ENCODE data around the gene DGKD.

DGKD gene

DNA sequence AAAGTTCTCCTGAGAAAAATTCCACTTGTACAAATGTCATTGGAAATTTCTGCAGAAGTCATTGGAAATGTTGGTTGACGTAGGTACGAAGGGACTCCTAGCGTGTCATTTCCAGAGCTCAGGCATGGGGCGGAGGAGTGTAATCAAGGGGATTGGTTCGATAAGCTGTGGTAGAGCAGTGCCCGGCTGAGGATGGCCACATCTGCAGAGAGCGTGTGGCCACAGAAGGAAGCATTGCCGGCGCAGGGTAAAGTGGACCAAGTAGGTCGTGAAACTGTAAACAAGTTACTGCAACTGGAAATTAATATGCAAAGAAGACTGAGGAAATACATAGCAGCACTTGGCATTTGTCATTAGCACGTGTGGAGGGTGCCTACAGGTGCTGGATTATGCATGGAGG is 101.8 kb downstream of the DGKD start:
- H3K4me3 ChIP-seq (ENCODE audit: low read depth, low read length) = no peak overlapping the region
- no peaks in the 10 kb centered on the region for H3K4me1 ChIP-seq (ENCODE audit: control insufficient read depth, insufficient read depth, low read length)
- H3K9me3 ChIP-seq (ENCODE audit: control insufficient read depth, insufficient read depth, low read length) = no peaks in the 10 kb centered on the region
- peaks cover 30% of the 10 kb centered on the region for H3K36me3 ChIP-seq (ENCODE audit: control insufficient read depth, insufficient read depth, low read length)
- H3K27ac ChIP-seq (ENCODE audit: low read depth, low read length) = no peak overlapping the region
- H3K9ac ChIP-seq (ENCODE audit: low read depth, low read length) = no peak overlapping the region
- H3K27me3 ChIP-seq (ENCODE audit: control insufficient read depth, insufficient read depth, low read length) = no peaks in the 10 kb centered on the region

DNA sequence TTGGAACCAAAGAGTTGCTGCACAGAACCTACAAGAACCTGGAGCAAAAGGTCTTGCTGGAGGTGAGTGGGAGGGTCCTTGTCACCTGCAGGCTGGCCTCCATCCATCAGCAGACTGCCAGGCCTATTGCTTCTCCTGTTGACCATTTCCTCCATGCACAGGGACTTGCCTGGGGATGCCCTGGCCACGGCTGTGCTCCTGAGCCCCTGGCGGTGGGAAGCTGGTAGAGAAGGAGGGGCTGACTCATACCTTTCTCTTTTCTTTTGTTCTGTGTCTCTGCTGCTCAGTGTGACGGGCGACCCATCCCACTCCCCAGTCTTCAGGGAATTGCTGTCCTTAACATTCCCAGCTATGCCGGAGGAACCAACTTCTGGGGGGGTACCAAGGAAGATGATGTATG is 102.6 kb downstream of the DGKD start:
- peaks cover 25% of the 10 kb centered on the region for H3K36me3 ChIP-seq (ENCODE audit: control insufficient read depth, insufficient read depth, low read length)

DNA sequence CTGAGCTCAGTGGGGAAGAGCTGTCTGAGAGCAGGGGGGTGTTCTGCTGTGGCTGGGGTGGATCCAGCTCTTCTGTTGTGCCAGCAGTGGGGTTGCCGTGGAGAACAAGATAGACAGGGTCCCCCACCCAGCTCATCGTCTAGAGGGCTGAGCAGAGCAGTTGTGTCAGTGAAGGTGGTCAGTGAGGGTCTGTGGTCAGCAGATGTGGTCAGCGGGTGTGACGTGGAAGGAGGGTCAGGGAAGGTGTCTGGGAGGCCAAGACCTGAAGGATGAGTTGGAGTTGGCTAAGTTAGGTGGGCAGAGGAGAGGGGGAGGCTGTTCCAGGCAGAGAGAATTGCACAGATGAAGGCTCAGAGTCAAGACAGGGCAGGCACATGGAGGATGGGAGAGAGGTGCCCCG is 103.1 kb downstream of the DGKD start:
- no peaks in the 10 kb centered on the region for H3K27me3 ChIP-seq (ENCODE audit: control insufficient read depth, insufficient read depth, low read length)
- H3K4me3 ChIP-seq (ENCODE audit: low read depth, low read length) = no peak overlapping the region
- no peak overlapping the region for H3K27ac ChIP-seq (ENCODE audit: low read depth, low read length)
- H3K4me1 ChIP-seq (ENCODE audit: control insufficient read depth, insufficient read depth, low read length) = no peaks in the 10 kb centered on the region
- peaks cover 20% of the 10 kb centered on the region for H3K36me3 ChIP-seq (ENCODE audit: control insufficient read depth, insufficient read depth, low read length)
- no peak overlapping the region for H3K9ac ChIP-seq (ENCODE audit: low read depth, low read length)
- H3K9me3 ChIP-seq (ENCODE audit: control insufficient read depth, insufficient read depth, low read length) = no peaks in the 10 kb centered on the region

More for the DNA sequence above, 102.6 kb downstream of the DGKD start:
- Histone ChIP-seq H3K4me1 (ENCODE audit: control insufficient read depth, insufficient read depth, low read length) (no peaks in the 10 kb centered on the region), H3K27me3 (ENCODE audit: control insufficient read depth, insufficient read depth, low read length) (no peaks in the 10 kb centered on the region), H3K9ac (ENCODE audit: low read depth, low read length) (no peak overlapping the region), H3K27ac (ENCODE audit: low read depth, low read length) (no peak overlapping the region), H3K9me3 (ENCODE audit: control insufficient read depth, insufficient read depth, low read length) (no peaks in the 10 kb centered on the region), H3K4me3 (ENCODE audit: low read depth, low read length) (no peak overlapping the region)

DNA sequence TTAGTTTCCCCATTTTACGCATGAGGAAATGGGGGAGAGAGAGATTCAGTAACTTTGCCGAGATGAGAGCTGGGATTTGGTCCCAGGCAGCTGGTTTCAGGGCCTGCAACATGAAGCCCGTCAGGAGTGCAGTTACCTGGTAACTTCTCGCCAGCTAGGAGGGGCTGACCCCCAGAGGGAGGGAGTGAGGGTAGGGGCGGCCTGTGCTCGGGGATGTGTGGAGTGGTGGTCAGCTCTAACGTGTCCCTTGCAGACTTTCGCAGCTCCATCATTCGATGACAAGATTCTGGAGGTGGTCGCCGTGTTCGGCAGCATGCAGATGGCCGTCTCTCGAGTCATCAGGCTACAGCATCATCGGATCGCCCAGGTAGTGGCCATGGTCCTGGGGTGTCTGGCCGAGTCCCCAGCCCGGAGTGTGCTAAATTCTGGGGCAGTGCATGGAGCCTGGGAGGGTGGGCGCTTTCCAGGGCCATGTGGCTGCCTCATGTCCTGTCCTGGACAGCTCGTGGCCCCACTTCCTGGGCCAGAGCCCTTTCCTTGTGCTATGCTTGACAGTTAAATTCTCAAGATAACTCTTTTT is 103.8 kb downstream of the DGKD start:
- Histone ChIP-seq H3K4me3 (ENCODE audit: low read depth, low read length) (no peak overlapping the region), H3K27ac (ENCODE audit: low read depth, low read length) (no peak overlapping the region), H3K9ac (ENCODE audit: low read depth, low read length) (no peak overlapping the region), H3K9me3 (ENCODE audit: control insufficient read depth, insufficient read depth, low read length) (no peaks in the 10 kb centered on the region), H3K27me3 (ENCODE audit: control insufficient read depth, insufficient read depth, low read length) (no peaks in the 10 kb centered on the region), H3K4me1 (ENCODE audit: control insufficient read depth, insufficient read depth, low read length) (no peaks in the 10 kb centered on the region), H3K36me3 (ENCODE audit: control insufficient read depth, insufficient read depth, low read length) (peaks cover 26% of the 10 kb centered on the region)

DNA sequence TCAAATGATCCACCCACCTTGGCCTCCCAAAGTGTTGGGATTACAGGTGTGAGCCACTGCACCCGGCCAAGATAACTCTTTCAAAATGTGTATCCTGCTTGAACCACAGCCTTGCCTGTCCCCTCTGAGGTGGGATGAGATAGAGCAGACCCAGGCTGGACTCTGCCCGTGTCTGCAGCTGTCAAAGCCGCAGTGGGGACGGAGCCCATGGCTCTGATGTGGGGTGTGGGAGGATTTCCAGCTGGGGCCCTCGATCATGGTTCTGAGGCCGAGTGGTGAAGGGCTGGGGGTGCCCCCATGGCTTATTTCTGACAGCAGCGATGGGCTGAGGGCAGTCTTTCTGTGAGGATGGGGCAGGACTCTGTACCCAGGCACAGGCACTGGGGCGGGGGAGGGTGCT is 104.5 kb downstream of the DGKD start:
- Histone ChIP-seq H3K4me1 (ENCODE audit: control insufficient read depth, insufficient read depth, low read length) (no peaks in the 10 kb centered on the region), H3K27ac (ENCODE audit: low read depth, low read length) (no peak overlapping the region), H3K9ac (ENCODE audit: low read depth, low read length) (no peak overlapping the region), H3K4me3 (ENCODE audit: low read depth, low read length) (no peak overlapping the region), H3K9me3 (ENCODE audit: control insufficient read depth, insufficient read depth, low read length) (no peaks in the 10 kb centered on the region), H3K27me3 (ENCODE audit: control insufficient read depth, insufficient read depth, low read length) (no peaks in the 10 kb centered on the region), H3K36me3 (ENCODE audit: control insufficient read depth, insufficient read depth, low read length) (peaks cover 31% of the 10 kb centered on the region)

DNA sequence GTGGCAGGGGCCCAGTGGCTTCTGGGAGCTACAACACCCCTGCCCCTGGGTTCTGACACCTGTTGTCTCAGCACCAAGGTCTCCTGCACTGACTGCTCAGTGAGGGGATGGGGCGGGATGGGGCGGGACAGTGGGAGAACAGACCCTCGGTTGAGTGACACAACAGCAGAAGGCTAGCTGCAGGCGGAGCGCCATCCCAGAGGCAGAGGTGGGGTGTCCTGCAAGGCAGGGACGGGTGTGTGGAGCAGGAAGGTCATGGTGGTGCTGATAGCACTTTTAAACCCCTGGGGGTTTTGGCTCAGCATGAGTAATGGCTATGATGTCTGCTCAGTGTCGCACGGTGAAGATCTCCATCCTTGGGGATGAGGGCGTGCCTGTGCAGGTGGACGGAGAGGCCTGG is 105.1 kb downstream of the DGKD start:
- peaks cover 31% of the 10 kb centered on the region for H3K36me3 ChIP-seq (ENCODE audit: control insufficient read depth, insufficient read depth, low read length)
- no peak overlapping the region for H3K9ac ChIP-seq (ENCODE audit: low read depth, low read length)
- H3K4me1 ChIP-seq (ENCODE audit: control insufficient read depth, insufficient read depth, low read length) = no peaks in the 10 kb centered on the region
- H3K27me3 ChIP-seq (ENCODE audit: control insufficient read depth, insufficient read depth, low read length) = no peaks in the 10 kb centered on the region
- no peak overlapping the region for H3K4me3 ChIP-seq (ENCODE audit: low read depth, low read length)
- no peaks in the 10 kb centered on the region for H3K9me3 ChIP-seq (ENCODE audit: control insufficient read depth, insufficient read depth, low read length)
- no peak overlapping the region for H3K27ac ChIP-seq (ENCODE audit: low read depth, low read length)

DNA sequence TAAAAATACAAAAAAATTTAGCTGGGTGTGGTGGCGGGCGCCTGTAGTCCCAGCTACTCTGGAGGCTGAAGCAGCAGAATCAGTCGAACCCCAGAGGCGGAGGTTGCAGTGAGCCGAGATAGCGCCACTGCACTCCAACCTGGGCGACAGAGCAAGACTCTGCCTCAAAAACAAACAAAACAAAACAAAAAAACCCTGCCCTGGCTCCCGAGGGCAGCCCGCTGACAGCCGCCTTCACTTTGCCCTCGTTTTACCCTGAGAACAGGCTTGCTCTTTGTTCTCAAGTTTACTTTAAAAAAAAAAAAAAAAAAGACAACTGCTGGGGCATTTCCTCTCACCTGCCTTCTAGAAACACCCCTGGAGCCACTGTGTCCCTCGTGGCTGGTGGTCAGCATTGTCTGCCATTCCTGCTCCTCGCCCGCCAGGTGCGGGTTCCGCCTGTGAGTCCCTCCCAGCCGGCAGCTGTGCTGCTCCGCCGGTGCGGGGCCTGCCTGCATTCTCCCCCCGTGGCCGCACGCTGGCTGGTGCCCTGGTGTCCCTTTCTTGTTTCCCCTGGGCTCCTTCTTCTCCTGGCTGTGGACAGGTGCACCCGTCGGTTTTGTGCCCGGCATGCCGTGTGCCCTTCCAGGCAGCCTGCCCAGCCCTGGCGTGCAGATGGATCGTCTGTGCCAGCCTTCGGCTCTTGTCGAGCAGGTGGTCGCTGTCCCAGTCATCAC is 106.6 kb downstream of the DGKD start:
- Histone ChIP-seq H3K9ac (ENCODE audit: low read depth, low read length) (no peak overlapping the region), H3K4me1 (ENCODE audit: control insufficient read depth, insufficient read depth, low read length) (no peaks in the 10 kb centered on the region), H3K27me3 (ENCODE audit: control insufficient read depth, insufficient read depth, low read length) (no peaks in the 10 kb centered on the region), H3K36me3 (ENCODE audit: control insufficient read depth, insufficient read depth, low read length) (peaks cover 29% of the 10 kb centered on the region), H3K27ac (ENCODE audit: low read depth, low read length) (no peak overlapping the region), H3K9me3 (ENCODE audit: control insufficient read depth, insufficient read depth, low read length) (no peaks in the 10 kb centered on the region), H3K4me3 (ENCODE audit: low read depth, low read length) (no peak overlapping the region)

DNA sequence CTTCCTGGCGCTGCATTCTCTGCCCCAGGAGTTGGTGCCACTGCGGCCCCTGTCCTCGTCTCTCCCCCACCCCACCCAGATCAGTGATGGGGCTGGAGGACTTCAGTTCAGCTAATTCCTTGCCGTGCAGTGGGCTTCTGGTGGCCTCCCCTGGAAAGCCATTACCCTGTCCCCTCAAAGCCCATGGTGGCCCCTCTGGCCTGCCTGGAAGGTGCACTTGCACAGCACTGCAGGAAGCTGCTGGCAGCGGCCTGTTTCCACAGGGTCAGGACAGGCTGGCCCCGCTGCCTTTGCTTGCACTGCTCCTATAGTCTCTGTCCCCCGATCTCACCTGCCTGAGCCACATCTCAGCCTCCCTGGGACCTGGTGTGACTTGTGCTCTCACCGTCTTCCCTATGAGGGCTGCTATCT is 107.2 kb downstream of the DGKD start:
- Histone ChIP-seq H3K27me3 (ENCODE audit: control insufficient read depth, insufficient read depth, low read length) (no peaks in the 10 kb centered on the region), H3K4me1 (ENCODE audit: control insufficient read depth, insufficient read depth, low read length) (no peaks in the 10 kb centered on the region), H3K27ac (ENCODE audit: low read depth, low read length) (no peak overlapping the region), H3K9ac (ENCODE audit: low read depth, low read length) (no peak overlapping the region), H3K4me3 (ENCODE audit: low read depth, low read length) (no peak overlapping the region), H3K9me3 (ENCODE audit: control insufficient read depth, insufficient read depth, low read length) (no peaks in the 10 kb centered on the region), H3K36me3 (ENCODE audit: control insufficient read depth, insufficient read depth, low read length) (peaks cover 29% of the 10 kb centered on the region)

DNA sequence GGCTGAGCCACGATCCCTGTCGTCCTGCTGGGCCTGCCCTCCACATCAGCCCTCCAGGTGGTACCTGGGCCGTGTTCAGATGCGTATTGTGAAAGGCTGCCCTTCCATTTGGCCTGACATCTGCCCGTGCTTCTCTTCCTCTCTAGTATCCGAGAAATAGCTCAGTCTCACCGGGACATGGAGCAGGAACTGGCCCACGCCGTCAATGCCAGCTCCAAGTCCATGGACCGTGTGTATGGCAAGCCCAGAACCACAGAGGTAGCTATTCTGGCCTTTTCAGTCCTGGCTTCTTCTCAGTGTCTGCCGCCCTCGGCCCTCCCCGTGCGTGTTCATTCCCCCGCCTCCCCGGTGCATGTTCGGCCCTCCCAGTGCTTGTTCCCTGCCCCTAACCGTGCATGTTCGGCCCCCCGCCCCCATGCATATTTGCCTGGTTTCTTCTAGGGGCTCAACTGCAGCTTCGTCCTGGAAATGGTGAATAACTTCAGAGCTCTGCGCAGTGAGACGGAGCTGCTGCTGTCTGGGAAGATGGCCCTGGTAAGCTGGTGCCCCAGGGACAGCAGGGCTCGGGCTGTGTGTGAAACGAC is 108.0 kb downstream of the DGKD start:
- Histone ChIP-seq H3K4me1 (ENCODE audit: control insufficient read depth, insufficient read depth, low read length) (no peaks in the 10 kb centered on the region), H3K27me3 (ENCODE audit: control insufficient read depth, insufficient read depth, low read length) (no peaks in the 10 kb centered on the region), H3K9ac (ENCODE audit: low read depth, low read length) (no peak overlapping the region), H3K9me3 (ENCODE audit: control insufficient read depth, insufficient read depth, low read length) (no peaks in the 10 kb centered on the region), H3K27ac (ENCODE audit: low read depth, low read length) (no peak overlapping the region), H3K4me3 (ENCODE audit: low read depth, low read length) (no peak overlapping the region), H3K36me3 (ENCODE audit: control insufficient read depth, insufficient read depth, low read length) (peaks cover 37% of the 10 kb centered on the region)

DNA sequence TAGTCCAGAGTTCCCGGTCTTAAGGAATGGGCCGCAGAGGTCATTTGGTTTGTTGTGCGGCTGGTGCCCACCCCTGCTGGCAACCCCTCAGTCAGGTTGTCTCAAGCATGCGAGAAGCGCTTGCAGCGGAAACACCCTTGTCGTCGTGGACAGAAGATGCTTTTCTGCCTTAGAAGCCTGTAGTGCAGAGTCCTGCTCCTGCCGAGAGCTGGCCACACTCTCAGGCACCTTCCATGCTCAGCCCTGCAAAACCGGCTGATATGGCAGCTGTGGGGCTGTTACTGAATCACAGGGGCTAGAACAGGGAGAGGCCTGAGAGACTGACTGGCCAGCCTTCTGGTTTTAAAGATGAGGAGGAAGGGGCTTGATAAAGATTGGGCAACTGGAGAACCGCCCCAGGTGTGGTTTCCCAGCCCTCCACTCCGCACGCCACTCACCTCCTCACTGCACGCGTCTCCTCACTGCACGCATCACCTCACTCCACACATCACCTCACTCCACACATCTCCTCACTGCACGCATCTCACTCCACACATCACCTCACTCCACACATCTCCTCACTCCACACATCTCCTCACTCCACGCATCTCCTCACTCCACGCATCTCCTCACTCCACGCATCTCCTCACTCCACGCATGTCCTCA is 108.7 kb downstream of the DGKD start:
- no peaks in the 10 kb centered on the region for H3K9me3 ChIP-seq (ENCODE audit: control insufficient read depth, insufficient read depth, low read length)
- H3K4me1 ChIP-seq (ENCODE audit: control insufficient read depth, insufficient read depth, low read length) = no peaks in the 10 kb centered on the region
- H3K9ac ChIP-seq (ENCODE audit: low read depth, low read length) = no peak overlapping the region
- no peaks in the 10 kb centered on the region for H3K27me3 ChIP-seq (ENCODE audit: control insufficient read depth, insufficient read depth, low read length)
- peaks cover 33% of the 10 kb centered on the region for H3K36me3 ChIP-seq (ENCODE audit: control insufficient read depth, insufficient read depth, low read length)
- H3K4me3 ChIP-seq (ENCODE audit: low read depth, low read length) = no peak overlapping the region
- H3K27ac ChIP-seq (ENCODE audit: low read depth, low read length) = no peak overlapping the region

DNA sequence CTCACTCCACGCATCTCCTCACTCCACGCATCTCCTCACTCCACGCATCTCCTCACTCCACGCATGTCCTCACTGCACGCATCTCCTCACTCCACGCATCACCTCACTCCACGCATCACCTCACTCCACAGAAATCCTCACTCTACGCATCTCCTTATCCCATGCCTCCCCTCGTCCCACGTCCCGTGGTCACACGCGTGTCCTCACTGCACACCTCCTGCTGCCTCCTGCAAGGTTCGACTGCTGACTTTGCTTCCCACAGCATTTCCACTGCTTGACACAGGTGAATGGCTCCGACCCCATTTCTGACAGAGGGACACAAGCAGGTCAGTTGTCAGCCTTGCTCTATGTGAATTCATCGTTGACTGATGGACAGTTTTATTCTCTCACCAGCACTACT is 109.3 kb downstream of the DGKD start:
- Histone ChIP-seq H3K4me1 (ENCODE audit: control insufficient read depth, insufficient read depth, low read length) (no peaks in the 10 kb centered on the region), H3K27ac (ENCODE audit: low read depth, low read length) (no peak overlapping the region), H3K4me3 (ENCODE audit: low read depth, low read length) (no peak overlapping the region), H3K9ac (ENCODE audit: low read depth, low read length) (no peak overlapping the region), H3K27me3 (ENCODE audit: control insufficient read depth, insufficient read depth, low read length) (no peaks in the 10 kb centered on the region), H3K9me3 (ENCODE audit: control insufficient read depth, insufficient read depth, low read length) (no peaks in the 10 kb centered on the region), H3K36me3 (ENCODE audit: control insufficient read depth, insufficient read depth, low read length) (peaks cover 38% of the 10 kb centered on the region)
